Activated naive CD8-positive, alpha-beta T cell treated with anti-CD3 and anti-CD28 coated beads, Interleukin-2, amount 10 ng/mL, durations not matched to agents 7 days and 5 days (primary cell): ENCODE measurements around the gene OCIAD2. TPM values are rescaled to one million over a fixed set of nuclear protein-coding genes. Genes with fewer than 3 reads are reported as not detected.

ENCODE experiments used
- total RNA-seq, 2 experiments: library from RNA; stranded (reverse); gene quantifications; one replicate each; pipeline ENCODE4 v1.2.3, GENCODE V29; 2021

OCIAD2 gene
- total RNA-seq, 2 experiments from 2014 or later: 85.1 to 85.7 TPM

Other genes starting within 250 kb of the OCIAD2 start
- 100 to 1,000 TPM in 1 of 2 experiments, 10 to 100 TPM in 1; 95.9 to 114 TPM for gene FRYL, start 126.5 kb downstream of the OCIAD2 start, total RNA-seq
- gene OCIAD1, start 75.7 kb downstream of the OCIAD2 start, total RNA-seq: 100 to 1,000 TPM; 104 to 107 TPM
- gene CWH43, start 79.5 kb upstream of the OCIAD2 start, total RNA-seq: not detected